ENCODE data around the gene BARX1. TPM values are rescaled to one million over a fixed set of nuclear protein-coding genes. Genes with fewer than 3 reads are reported as not detected.

Gene BARX1
- polyA plus RNA-seq: under 1 TPM in 1 of 4 donors, not detected in 3; 0.39 TPM
- long read RNA-seq, donor 1: 0 reads
- long read RNA-seq, donor 2: 0 reads
- long read RNA-seq, donor 3: 0 reads
- long read RNA-seq, donor 4: 0 reads
- long read RNA-seq, donor 5: 0 reads
- long read RNA-seq, donor 6, partial matches to known transcripts: 0 of 1 reads
- long read RNA-seq, donor 6, other reads (novel, unspliced or antisense): 0 of 1 reads
- long read RNA-seq, donor 7: 0 reads
- long read RNA-seq, donor 8: 0 reads
- long read RNA-seq, donor 9: 0 reads
- long read RNA-seq, donor 10, partial matches to known transcripts: 0 of 4 reads
- long read RNA-seq, donor 10, other reads (novel, unspliced or antisense): 0 of 4 reads

GRCh38 chr9:93955111-93955980, at the start of gene BARX1:
BARX1 (minus strand) TSS chr9:93955355; CDS start chr9:93955146, 209 bp downstream.
- no peak for FAIRE-seq
- Histone ChIP-seq H3K27ac (ENCODE audit: low read depth in 1 of 3, low read length in 2 of 3) (no peak within 1 kb of the TSS), H3K4me3 (ENCODE audit: low read depth in 1 of 3, low read length in 3 of 3) (no peak within 1 kb of the TSS), H3K27me3 (ENCODE audit: control insufficient read depth in 3 of 3, insufficient read depth in 3 of 3, low read length in 3 of 3) (peaks cover 35 to 95% (median 70%) of the 10 kb centered on the region in 3 donors), H3K4me1 (ENCODE audit: control insufficient read depth in 3 of 3, insufficient read depth in 2 of 3, low read depth in 1 of 3, low read length in 2 of 3) (peaks cover 0 to 13% (median 3%) of the 10 kb centered on the region in 3 donors), H3K36me3 (ENCODE audit: control insufficient read depth in 3 of 3, insufficient read depth in 2 of 3, low read depth in 1 of 3, low read length in 3 of 3) (no peaks in the 10 kb centered on the region), H3K9me3 (ENCODE audit: control insufficient read depth in 2 of 2, insufficient read depth in 1 of 2, low read depth in 1 of 2, low read length in 1 of 2) (peaks cover 0 to 2% of the 10 kb centered on the region in 2 donors)
- peak in 1 of 2 donors; percentile 30 for DNase-seq
- WGBS, 3 donors: 1 to 2% (median 1%) methylated on average over 53 to 102 of the region's 102 CpGs

DNA sequence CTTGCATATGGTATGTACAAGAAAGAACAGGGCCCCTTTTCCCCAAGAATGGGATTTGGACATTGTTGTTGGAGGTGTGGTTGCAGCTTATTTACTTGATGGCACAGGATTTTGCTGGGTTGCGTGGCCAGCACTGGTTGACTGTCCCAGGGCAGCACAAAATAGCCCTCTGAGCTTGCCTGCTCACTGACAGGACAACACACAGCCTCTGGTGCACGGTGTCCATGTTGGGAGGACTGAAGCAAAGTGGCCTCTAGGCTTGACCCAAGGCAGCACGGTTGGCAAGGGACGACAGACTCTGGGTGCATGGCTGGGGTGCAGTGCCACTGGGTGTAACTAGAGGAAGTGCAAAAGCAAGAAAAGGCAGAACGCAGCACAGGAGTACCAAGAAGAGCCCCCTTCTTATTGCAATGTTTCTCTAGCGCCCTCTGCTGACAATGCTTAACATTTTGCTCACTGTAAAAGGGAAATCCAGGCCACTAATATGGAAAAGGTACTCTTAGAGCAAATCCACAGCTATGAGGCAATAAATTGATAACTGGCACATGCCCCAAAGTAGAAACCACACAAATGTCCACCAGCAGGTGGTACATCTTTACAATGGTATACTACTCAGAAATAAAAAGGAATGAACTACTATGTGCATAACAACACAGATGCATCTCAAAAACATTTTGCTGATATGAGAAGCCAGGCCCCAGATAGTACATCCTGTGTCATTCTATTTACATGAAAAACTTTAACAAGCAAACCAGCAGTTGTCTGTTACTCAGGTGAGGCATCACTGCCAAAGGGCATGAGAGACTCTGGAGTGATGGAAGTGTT, 47.4 kb upstream of the BARX1 start:
- Histone ChIP-seq H3K27me3 (ENCODE audit: control insufficient read depth in 3 of 3, insufficient read depth in 3 of 3, low read length in 3 of 3) (peaks cover 0 to 3% (median 2%) of the 10 kb centered on the region in 3 donors), H3K27ac (ENCODE audit: low read depth in 1 of 3, low read length in 2 of 3) (no peak overlapping the region), H3K36me3 (ENCODE audit: control insufficient read depth in 3 of 3, insufficient read depth in 2 of 3, low read depth in 1 of 3, low read length in 3 of 3) (no peaks in the 10 kb centered on the region), H3K4me1 (ENCODE audit: control insufficient read depth in 3 of 3, insufficient read depth in 2 of 3, low read depth in 1 of 3, low read length in 2 of 3) (no peaks in the 10 kb centered on the region), H3K4me3 (ENCODE audit: low read depth in 1 of 3, low read length in 3 of 3) (no peak overlapping the region), H3K9me3 (ENCODE audit: control insufficient read depth in 2 of 2, insufficient read depth in 1 of 2, low read depth in 1 of 2, low read length in 1 of 2) (peaks cover 0 to 2% of the 10 kb centered on the region in 2 donors)
- 36 to 48% (median 36%) methylated on average over 6 of the region's 6 CpGs for WGBS, 3 donors
- DNase-seq (peak; percentile 27 to 66), FAIRE-seq (no peak)

DNA sequence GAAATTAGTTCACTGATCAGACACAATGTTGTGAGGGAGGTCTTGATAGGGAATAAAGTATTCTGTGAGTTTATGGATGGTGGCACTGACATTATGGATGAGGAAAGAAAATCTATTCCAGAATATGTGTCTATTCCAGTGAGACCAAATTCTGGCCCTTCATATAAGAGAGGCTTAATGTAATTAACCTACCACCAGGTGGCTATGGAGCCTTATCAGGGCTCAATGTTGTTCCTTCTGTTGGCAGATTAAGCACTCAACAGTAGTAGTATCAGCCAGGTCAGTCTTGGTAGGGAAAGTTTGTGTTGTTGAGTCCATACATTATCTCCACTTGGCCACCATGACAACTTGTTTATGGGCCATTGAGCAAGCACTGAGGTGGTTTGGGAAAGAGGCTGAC, 41.7 kb upstream of the BARX1 start:
- H3K4me1 ChIP-seq (ENCODE audit: control insufficient read depth in 3 of 3, insufficient read depth in 2 of 3, low read depth in 1 of 3, low read length in 2 of 3): no peaks in the 10 kb centered on the region
- no peaks in the 10 kb centered on the region for H3K36me3 ChIP-seq (ENCODE audit: control insufficient read depth in 3 of 3, insufficient read depth in 2 of 3, low read depth in 1 of 3, low read length in 3 of 3)
- no peak for DNase-seq
- H3K9me3 ChIP-seq (ENCODE audit: control insufficient read depth in 2 of 2, insufficient read depth in 1 of 2, low read depth in 1 of 2, low read length in 1 of 2): peaks cover 0 to 2% of the 10 kb centered on the region in 2 donors
- FAIRE-seq: no peak
- no peak overlapping the region for H3K27ac ChIP-seq (ENCODE audit: low read depth in 1 of 3, low read length in 2 of 3)
- H3K4me3 ChIP-seq (ENCODE audit: low read depth in 1 of 3, low read length in 3 of 3): no peak overlapping the region
- H3K27me3 ChIP-seq (ENCODE audit: control insufficient read depth in 3 of 3, insufficient read depth in 3 of 3, low read length in 3 of 3): peaks cover 0 to 2% (median 0%) of the 10 kb centered on the region in 3 donors

DNA sequence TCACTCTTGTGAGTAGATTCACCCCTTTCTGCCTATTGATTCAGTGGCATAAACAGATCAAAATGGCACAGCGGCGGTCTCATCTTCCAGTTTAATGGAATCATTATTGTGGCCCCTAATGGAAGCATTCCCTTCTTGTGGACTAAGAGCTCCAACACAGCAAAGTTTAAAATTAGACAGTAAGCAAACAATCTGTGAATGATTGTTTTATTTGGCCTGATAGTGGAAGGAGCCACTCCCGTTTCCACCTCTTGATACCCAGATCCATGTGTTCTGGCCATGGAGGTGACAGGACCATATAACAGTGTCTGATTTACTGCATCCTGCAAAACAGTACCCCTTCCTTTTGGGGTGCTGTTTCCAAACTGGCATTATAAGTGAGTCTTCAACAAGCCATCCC, 41.2 kb upstream of the BARX1 start:
- no peak for FAIRE-seq
- 42 to 73% (median 67%) methylated on average over 3 of the region's 3 CpGs for WGBS, 3 donors

GRCh38 chr9:93994545-93994944, 39.4 kb upstream of the BARX1 start:
- no peaks in the 10 kb centered on the region for H3K36me3 ChIP-seq (ENCODE audit: control insufficient read depth in 3 of 3, insufficient read depth in 2 of 3, low read depth in 1 of 3, low read length in 3 of 3)
- no peak for DNase-seq
- no peaks in the 10 kb centered on the region for H3K4me1 ChIP-seq (ENCODE audit: control insufficient read depth in 3 of 3, insufficient read depth in 2 of 3, low read depth in 1 of 3, low read length in 2 of 3)
- no peak overlapping the region for H3K27ac ChIP-seq (ENCODE audit: low read depth in 1 of 3, low read length in 2 of 3)
- WGBS, 3 donors: 43 to 59% (median 57%) methylated on average over 1 of the region's 1 CpG
- no peak overlapping the region for H3K4me3 ChIP-seq (ENCODE audit: low read depth in 1 of 3, low read length in 3 of 3)
- no peak for FAIRE-seq
- H3K9me3 ChIP-seq (ENCODE audit: control insufficient read depth in 2 of 2, insufficient read depth in 1 of 2, low read depth in 1 of 2, low read length in 1 of 2): peaks cover 0 to 5% of the 10 kb centered on the region in 2 donors
- peaks cover 0 to 2% (median 0%) of the 10 kb centered on the region in 3 donors for H3K27me3 ChIP-seq (ENCODE audit: control insufficient read depth in 3 of 3, insufficient read depth in 3 of 3, low read length in 3 of 3)

More for the DNA sequence above, 41.2 kb upstream of the BARX1 start:
- Histone ChIP-seq H3K4me3 (ENCODE audit: low read depth in 1 of 3, low read length in 3 of 3) (no peak overlapping the region), H3K9me3 (ENCODE audit: control insufficient read depth in 2 of 2, insufficient read depth in 1 of 2, low read depth in 1 of 2, low read length in 1 of 2) (peaks cover 0 to 2% of the 10 kb centered on the region in 2 donors), H3K4me1 (ENCODE audit: control insufficient read depth in 3 of 3, insufficient read depth in 2 of 3, low read depth in 1 of 3, low read length in 2 of 3) (no peaks in the 10 kb centered on the region), H3K27me3 (ENCODE audit: control insufficient read depth in 3 of 3, insufficient read depth in 3 of 3, low read length in 3 of 3) (peaks cover 0 to 2% (median 0%) of the 10 kb centered on the region in 3 donors), H3K27ac (ENCODE audit: low read depth in 1 of 3, low read length in 2 of 3) (no peak overlapping the region), H3K36me3 (ENCODE audit: control insufficient read depth in 3 of 3, insufficient read depth in 2 of 3, low read depth in 1 of 3, low read length in 3 of 3) (no peaks in the 10 kb centered on the region)
- peak in 1 of 2 donors; percentile 34 for DNase-seq

GRCh38 chr9:93994132-93994531, 39.0 kb upstream of the BARX1 start:
- no peak overlapping the region for H3K4me3 ChIP-seq (ENCODE audit: low read depth in 1 of 3, low read length in 3 of 3)
- DNase-seq (no peak), FAIRE-seq (no peak)
- H3K36me3 ChIP-seq (ENCODE audit: control insufficient read depth in 3 of 3, insufficient read depth in 2 of 3, low read depth in 1 of 3, low read length in 3 of 3): no peaks in the 10 kb centered on the region
- H3K9me3 ChIP-seq (ENCODE audit: control insufficient read depth in 2 of 2, insufficient read depth in 1 of 2, low read depth in 1 of 2, low read length in 1 of 2): peaks cover 0 to 5% of the 10 kb centered on the region in 2 donors
- no peak overlapping the region for H3K27ac ChIP-seq (ENCODE audit: low read depth in 1 of 3, low read length in 2 of 3)
- H3K4me1 ChIP-seq (ENCODE audit: control insufficient read depth in 3 of 3, insufficient read depth in 2 of 3, low read depth in 1 of 3, low read length in 2 of 3): no peaks in the 10 kb centered on the region
- WGBS, 3 donors: 72 to 85% (median 76%) methylated on average over 3 of the region's 3 CpGs
- peaks cover 0 to 2% (median 0%) of the 10 kb centered on the region in 3 donors for H3K27me3 ChIP-seq (ENCODE audit: control insufficient read depth in 3 of 3, insufficient read depth in 3 of 3, low read length in 3 of 3)

- H3K36me3 ChIP-seq (ENCODE audit: control insufficient read depth in 3 of 3, insufficient read depth in 2 of 3, low read depth in 1 of 3, low read length in 3 of 3): no peaks in the 10 kb centered on the region
- H3K9me3 ChIP-seq (ENCODE audit: control insufficient read depth in 2 of 2, insufficient read depth in 1 of 2, low read depth in 1 of 2, low read length in 1 of 2): peaks cover 0 to 3% of the 10 kb centered on the region in 2 donors
- no peak overlapping the region for H3K4me3 ChIP-seq (ENCODE audit: low read depth in 1 of 3, low read length in 3 of 3)
- H3K27ac ChIP-seq (ENCODE audit: low read depth in 1 of 3, low read length in 2 of 3): no peak overlapping the region
- no peak for FAIRE-seq
- peaks cover 0 to 2% (median 0%) of the 10 kb centered on the region in 3 donors for H3K27me3 ChIP-seq (ENCODE audit: control insufficient read depth in 3 of 3, insufficient read depth in 3 of 3, low read length in 3 of 3)
- no peak for DNase-seq
- H3K4me1 ChIP-seq (ENCODE audit: control insufficient read depth in 3 of 3, insufficient read depth in 2 of 3, low read depth in 1 of 3, low read length in 2 of 3): no peaks in the 10 kb centered on the region
- WGBS, 3 donors: 89 to 92% (median 90%) methylated on average over 2 of the region's 2 CpGs
Measured at GRCh38 chr9:93992830-93993229, 37.7 kb upstream of the BARX1 start.

GRCh38 chr9:93990448-93990847, 35.3 kb upstream of the BARX1 start:
- Histone ChIP-seq H3K4me3 (ENCODE audit: low read depth in 1 of 3, low read length in 3 of 3) (no peak overlapping the region), H3K4me1 (ENCODE audit: control insufficient read depth in 3 of 3, insufficient read depth in 2 of 3, low read depth in 1 of 3, low read length in 2 of 3) (no peaks in the 10 kb centered on the region), H3K9me3 (ENCODE audit: control insufficient read depth in 2 of 2, insufficient read depth in 1 of 2, low read depth in 1 of 2, low read length in 1 of 2) (peaks cover 0 to 7% of the 10 kb centered on the region in 2 donors), H3K27ac (ENCODE audit: low read depth in 1 of 3, low read length in 2 of 3) (no peak overlapping the region), H3K36me3 (ENCODE audit: control insufficient read depth in 3 of 3, insufficient read depth in 2 of 3, low read depth in 1 of 3, low read length in 3 of 3) (no peaks in the 10 kb centered on the region), H3K27me3 (ENCODE audit: control insufficient read depth in 3 of 3, insufficient read depth in 3 of 3, low read length in 3 of 3) (peaks cover 0 to 5% (median 3%) of the 10 kb centered on the region in 3 donors)
- FAIRE-seq (no peak), DNase-seq (no peak)
